GM19463 (cell line): Measurements from ENCODE around the gene SAMD10.
"Not testable (repeated sequence)": the region's sequence is repeated elsewhere in the genome, so short reads cannot be mapped to it uniquely, and the experiment has no call there.

Experiments
- ATAC-seq: cut with Tn5 transposase; IDR thresholded peaks from one replicate; pipeline ENCODE4 v1.9.1; 2021; ENCODE audit warnings: mild to moderate bottlenecking, moderate library complexity; ENCODE audit not compliant: unreplicated experiment

The SAMD10 gene

DNA sequence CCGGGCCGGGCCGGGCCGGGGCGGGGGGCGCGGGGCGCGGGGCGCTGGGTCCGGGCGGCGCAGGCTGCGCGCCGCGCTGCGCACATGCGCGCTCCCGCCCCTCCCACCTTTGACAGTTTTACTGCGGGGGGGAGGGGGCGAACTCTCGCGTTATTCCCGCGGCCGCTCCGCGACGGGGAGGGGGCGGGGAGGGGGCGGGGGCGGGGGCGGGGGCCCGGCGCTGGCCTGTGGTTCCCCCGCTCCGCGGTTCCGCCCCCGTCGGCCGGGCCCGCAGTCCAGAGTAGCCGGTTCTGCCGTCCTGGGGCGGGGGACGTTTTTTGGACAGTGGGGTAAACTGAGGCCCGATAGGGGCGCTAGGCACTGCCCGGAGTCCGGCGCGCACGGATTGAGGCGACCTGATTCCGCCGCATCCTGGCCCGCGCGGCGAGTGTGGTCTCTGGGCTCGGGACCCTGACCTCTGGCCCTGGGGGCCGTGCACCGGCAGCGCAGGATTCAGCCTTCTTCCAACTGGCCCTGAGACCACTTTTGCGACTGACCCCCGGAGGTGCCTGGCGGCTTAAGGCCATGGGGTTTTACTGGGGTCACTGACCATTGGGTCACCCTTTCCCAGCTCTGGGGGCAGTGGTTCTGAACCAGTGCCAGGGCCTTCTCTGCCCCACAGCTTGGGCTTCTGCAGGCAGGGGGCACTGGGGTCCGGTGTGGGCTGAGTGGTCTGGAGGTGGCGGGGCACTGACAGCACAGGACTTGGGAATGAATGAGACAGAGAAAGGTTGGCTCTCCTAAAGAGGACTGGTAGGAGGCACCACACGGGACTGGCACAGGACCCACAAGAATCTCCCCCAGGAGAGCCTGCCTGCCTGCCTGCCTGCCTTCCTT, 9.4 kb downstream of the SAMD10 start, which contains the start of gene ZNF512B:
Gene ZNF512B (minus strand): TSS at position 93 of the 876 bp plus-strand sequence. CDS start 1,980 bp downstream, outside the sequence.
- ATAC-seq = no peak

GRCh38 chr20:63968928-63969760, 10.3 kb downstream of the SAMD10 start:
- ATAC-seq = no peak

DNA sequence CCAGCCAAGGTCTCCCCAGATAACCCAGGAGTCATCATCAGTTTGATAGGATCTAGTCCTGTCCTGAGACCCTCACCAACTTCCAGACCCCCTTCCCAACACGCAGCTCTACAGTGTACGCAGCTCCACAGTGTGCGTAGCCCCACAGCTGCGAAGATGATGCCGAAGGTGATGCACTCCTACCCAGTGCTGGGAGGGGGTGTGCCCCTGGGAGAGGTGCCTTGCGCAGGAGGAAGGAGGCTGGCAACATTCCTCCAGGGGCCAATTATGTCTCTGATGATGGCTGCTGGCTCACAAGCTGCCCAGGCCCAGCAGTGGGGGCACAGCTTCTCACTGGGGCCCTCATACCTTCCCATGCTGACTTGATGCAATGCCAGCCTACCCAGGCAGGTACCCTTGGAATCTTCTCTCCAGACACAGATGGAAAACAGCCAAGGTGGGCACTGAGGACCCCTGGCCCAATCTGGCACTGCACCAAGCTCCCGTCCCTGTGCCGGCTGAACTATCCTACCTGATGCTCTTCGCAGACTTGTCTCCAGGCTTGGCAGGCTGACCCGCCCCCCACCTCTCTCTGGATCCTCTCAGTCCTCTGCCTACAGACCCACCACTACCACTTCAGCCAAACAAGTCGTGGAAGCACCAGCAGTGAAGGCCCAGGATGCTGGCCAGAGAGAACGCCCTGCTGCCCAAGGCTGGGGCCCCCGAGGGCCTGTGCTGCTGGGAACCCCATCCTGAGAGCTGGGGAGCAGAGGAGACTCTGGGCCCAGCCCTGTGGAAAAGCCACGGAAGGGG, 11.1 kb downstream of the SAMD10 start:
- ATAC-seq = no peak

DNA sequence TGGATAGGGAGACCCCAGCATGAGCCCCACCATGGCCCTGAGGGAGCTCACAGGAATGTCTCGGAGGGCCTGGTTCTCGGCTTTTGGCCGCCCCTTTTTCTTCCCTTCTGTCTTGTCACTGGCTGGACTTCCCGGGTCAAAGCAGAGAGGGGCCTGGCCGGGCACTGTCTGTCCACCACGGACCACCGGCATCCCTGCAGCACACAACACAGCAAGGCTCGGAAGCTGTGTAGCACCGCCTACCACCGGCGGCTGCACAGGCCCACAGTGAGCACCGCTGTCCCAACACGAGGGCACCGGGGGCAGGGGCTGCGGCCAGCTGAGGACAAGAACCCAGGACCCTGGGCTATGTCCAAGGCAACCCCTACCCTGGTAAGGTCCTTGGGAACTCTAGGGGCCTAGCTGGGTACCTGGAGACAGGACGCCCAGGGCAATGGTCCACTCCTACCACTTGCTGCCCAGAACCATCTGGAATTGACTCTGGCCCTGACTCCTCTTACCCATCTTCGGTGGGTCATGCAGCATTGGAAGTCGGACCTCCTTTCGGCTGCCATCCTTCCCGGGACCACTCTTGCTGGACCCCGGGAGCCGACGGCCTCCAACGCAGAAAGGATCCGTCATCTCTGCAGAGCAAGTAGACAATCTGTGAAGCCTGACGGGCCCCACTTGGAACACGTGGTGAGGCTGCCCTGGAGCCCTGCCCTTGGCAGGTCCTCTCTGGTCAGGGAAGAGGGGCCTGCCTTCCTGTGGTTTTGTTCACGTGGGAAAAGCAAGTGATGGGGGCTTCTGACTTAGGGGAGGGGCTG, 11.9 kb downstream of the SAMD10 start:
- ATAC-seq = no peak

DNA sequence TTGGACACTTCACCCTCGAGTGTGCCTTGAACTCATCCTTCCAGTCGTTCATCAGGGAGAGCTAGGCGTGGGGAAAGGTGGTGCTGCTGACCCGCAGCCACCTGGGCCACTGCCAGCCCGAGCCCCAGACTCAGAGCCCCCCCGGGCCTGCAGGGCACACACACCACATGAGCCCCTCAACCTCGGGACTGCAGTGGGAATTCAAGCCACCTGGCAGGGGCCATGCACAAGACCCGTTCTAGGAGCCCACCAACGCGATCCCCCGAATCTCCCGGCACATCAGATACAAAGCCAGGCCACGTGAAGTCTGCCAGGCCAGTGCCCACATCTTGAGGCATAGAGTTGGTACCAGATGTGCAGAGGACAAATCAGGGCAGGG, 12.5 kb downstream of the SAMD10 start:
- no peak for ATAC-seq

DNA sequence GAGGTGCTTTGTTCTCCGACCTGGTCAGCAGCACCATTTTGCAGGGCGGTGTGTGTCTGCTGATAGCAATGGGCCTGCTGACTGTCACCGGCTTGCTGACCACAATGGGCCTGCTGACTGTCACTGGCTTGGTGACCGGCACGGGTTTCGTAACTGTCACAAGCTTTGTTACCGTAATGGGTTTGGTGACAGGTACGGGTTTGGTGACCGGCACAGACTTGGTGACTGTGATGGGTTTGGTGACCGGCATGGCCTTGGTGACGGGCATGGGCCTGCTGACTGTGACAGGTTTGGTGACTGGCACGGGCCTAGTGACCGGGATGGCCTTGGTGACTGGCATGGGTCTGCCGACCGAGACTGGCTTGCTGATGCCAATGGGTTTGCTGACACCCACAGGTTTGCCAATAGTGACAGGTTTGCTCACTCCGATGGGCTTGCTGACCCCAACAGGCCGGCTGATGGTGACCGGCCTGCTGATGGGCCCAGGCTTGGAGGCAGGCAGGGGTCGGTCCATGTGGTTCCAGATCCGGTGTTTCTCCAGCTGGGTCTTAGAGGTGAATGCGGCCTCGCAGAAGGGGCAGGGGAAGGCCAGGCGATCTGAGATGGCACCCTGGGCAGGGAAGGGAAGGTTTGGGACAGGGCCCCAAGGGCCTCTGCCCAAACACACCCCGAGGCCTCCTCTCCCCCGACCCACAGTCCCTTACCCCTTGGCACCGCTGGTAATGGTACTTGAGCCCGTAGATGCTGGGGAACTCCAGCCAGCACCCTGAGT, 13.1 kb downstream of the SAMD10 start:
- no peak for ATAC-seq

GRCh38 chr20:63964412-63964811, 15.0 kb downstream of the SAMD10 start:
- no peak for ATAC-seq

DNA sequence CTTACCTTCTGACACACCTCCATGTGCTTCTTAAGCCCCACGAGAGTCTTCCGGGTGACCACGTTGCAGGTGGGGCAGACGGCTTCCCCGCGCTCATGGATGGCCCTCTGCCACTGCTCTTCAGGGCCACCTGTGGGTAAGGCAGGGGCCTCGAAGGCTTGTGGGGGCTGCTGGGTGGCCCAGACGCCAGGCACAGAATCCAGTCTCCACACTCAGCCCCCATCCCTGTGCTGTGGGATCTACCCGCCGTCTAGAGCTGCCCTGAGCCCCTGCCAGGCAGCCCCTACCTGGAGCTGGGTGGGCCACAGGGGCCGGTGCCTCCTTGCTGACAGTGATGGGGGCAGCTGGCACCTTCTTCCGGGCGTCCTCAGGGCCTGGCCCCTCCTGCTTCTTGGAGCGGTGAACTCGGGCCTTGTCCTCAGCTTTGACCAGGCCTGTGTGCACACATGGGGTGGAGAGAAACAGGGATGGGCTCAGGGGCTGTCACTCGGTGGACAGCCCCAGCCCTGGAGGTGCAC, 15.6 kb downstream of the SAMD10 start:
- ATAC-seq = no peak

- no peak for ATAC-seq
Measured at GRCh38 chr20:63963348-63963741, 16.1 kb downstream of the SAMD10 start.

- no peak for ATAC-seq
Measured at GRCh38 chr20:63962426-63963347, 16.8 kb downstream of the SAMD10 start.

- ATAC-seq = no peak
Measured at GRCh38 chr20:63961664-63962425, 17.6 kb downstream of the SAMD10 start.

- not testable (repeated sequence) for ATAC-seq
Measured at GRCh38 chr20:63960654-63961621, 18.5 kb downstream of the SAMD10 start.

GRCh38 chr20:63959699-63960075, 19.8 kb downstream of the SAMD10 start:
- ATAC-seq = no peak

GRCh38 chr20:63958964-63959698, 20.3 kb downstream of the SAMD10 start:
- no peak for ATAC-seq

GRCh38 chr20:63958471-63958870, 21.0 kb downstream of the SAMD10 start:
- ATAC-seq = no peak
